A549 (cell line): ENCODE results near the gene SLC30A3. TPM values are rescaled to one million over a fixed set of nuclear protein-coding genes. Genes with fewer than 3 reads are reported as not detected.

ENCODE experiments used
- ATAC-seq, 2 experiments: fragments of 200-7000 bp in 1 of 2; fragments of >200 bp in 1 of 2; cut with Nextera tagmentation in 1 of 2; cut with Tn5 transposase in 1 of 2; 3 replicates each; pipeline versions ENCODE4 v1.8.0 to v1.9.1; 2018 to 2020; ENCODE audit warnings: mild to moderate bottlenecking in 1 of 2, moderate library complexity in 1 of 2
- CTCF ChIA-PET: fragments of 300-600 bp; sonication (Branson Sonifier 250); formaldehyde crosslinking; extraction: SDS; loops from one replicate; lab custom pipeline; 2021; ENCODE audit warnings: antibody characterized with exemption, inconsistent platforms; lab: Yijun Ruan, JAX
- POLR2A ChIA-PET: fragments of 350-600 bp; formaldehyde crosslinking; extraction: SDS; loops from one replicate; lab custom pipeline; 2021; ENCODE audit warnings: antibody characterized with exemption, inconsistent platforms; lab: Yijun Ruan, JAX
- DNase-seq, 2 experiments: peaks; one replicate each; pipeline versions ENCODE4 v3.0.0 to v3.0.0-alpha.2; 2011 to 2016; ENCODE audit warnings: low read depth in 1 of 2, low spot score in 1 of 2
- FAIRE-seq: peaks from 2 replicates; lab custom pipeline; 2011; peaks lifted over from hg19 to GRCh38; lab: Jason Lieb, UNC
- H3K27ac ChIP-seq, 2 experiments: fragments of >200 bp; sonication (Bioruptor Twin); formaldehyde crosslinking; 3 replicates each; pipeline ENCODE4 v1.5.1; 2016 to 2017
- H3K4me1 ChIP-seq: fragments of >200 bp; sonication (Bioruptor Twin); formaldehyde crosslinking; 3 replicates; pipeline ENCODE4 v1.6.1; 2016
- H3K4me2 ChIP-seq: fragments of >200 bp; sonication (Bioruptor Twin); formaldehyde crosslinking; 3 replicates; pipeline ENCODE4 v1.6.1; 2016
- H3K4me3 ChIP-seq: fragments of >200 bp; sonication (Bioruptor Twin); formaldehyde crosslinking; 3 replicates; pipeline ENCODE4 v1.5.1; 2016
- H3K9me3 ChIP-seq: fragments of >200 bp; sonication (Bioruptor Twin); formaldehyde crosslinking; 3 replicates; pipeline ENCODE4 v1.6.1; 2016
- BHLHE40 ChIP-seq: IDR thresholded peaks from 2 replicates; pipeline ENCODE4 v1.6.1; 2012; ENCODE audit warnings: low read depth, low read length, inconsistent platforms
- CBX2 ChIP-seq: fragments of 200-600 bp; sonication (generic); IDR thresholded peaks from 2 replicates; pipeline ENCODE4 v1.6.1; 2016; ENCODE audit warnings: low read depth, mild to moderate bottlenecking, borderline replicate concordance
- EHF ChIP-seq: fragments of 250-450 bp; sonication (Bioruptor Pico); IDR thresholded peaks from 2 replicates; pipeline ENCODE4 v1.5.0; 2020; ENCODE audit warnings: mild to moderate bottlenecking
- EHMT2 ChIP-seq: fragments of 200-600 bp; sonication (generic); IDR thresholded peaks from 2 replicates; pipeline ENCODE4 v1.6.1; 2016; ENCODE audit warnings: antibody characterized with exemption, low read depth, mild to moderate bottlenecking, moderate library complexity
- FOSL2 ChIP-seq, 2 experiments: fragments of 450-650 bp in 1 of 2; fragments of >200 bp in 1 of 2; sonication (Bioruptor Twin) in 1 of 2; formaldehyde crosslinking; IDR thresholded peaks; 2 replicates each; pipeline versions ENCODE4 v1.5.0 to v1.6.1; 2016 to 2020; ENCODE audit warnings: mild to moderate bottlenecking in 1 of 2, moderate library complexity in 1 of 2
- JUN ChIP-seq, 2 experiments: fragments of >200 bp; sonication (Bioruptor Twin); formaldehyde crosslinking; IDR thresholded peaks; 2 replicates in 1 of 2; 3 replicates in 1 of 2; pipeline ENCODE4 v1.6.1; 2016 to 2017
- KDM5A ChIP-seq: fragments of 200-600 bp; sonication (generic); IDR thresholded peaks from 2 replicates; pipeline ENCODE4 v1.6.1; 2016; ENCODE audit warnings: antibody characterized with exemption, mild to moderate bottlenecking
- MAZ ChIP-seq: fragments of 150-350 bp; IDR thresholded peaks from 2 replicates; pipeline ENCODE4 v1.6.1; 2014; ENCODE audit warnings: antibody characterized with exemption, low read depth, low read length, borderline replicate concordance
- NFE2L2 ChIP-seq: fragments of 150-350 bp; conservative IDR thresholded peaks from 2 replicates; pipeline ENCODE4 v1.6.1; 2014; ENCODE audit warnings: low read length
- NR3C1 ChIP-seq: fragments of >200 bp; sonication (Bioruptor Twin); formaldehyde crosslinking; IDR thresholded peaks from 3 replicates; pipeline ENCODE4 v1.6.1; 2017
- PHF8 ChIP-seq: fragments of 200-600 bp; sonication (generic); IDR thresholded peaks from 2 replicates; pipeline ENCODE4 v1.6.1; 2016; ENCODE audit warnings: low read depth, mild to moderate bottlenecking, antibody characterized with exemption, moderate library complexity, borderline replicate concordance
- POLR2AphosphoS2 ChIP-seq: conservative IDR thresholded peaks from 2 replicates; pipeline ENCODE4 v1.6.1; 2012; ENCODE audit warnings: low read length, improper control_type of control experiment, inconsistent platforms
- RCOR1 ChIP-seq: fragments of 150-350 bp; IDR thresholded peaks from 2 replicates; pipeline ENCODE4 v1.6.1; 2014; ENCODE audit warnings: antibody characterized with exemption, low read length, low read depth
- RFX5 ChIP-seq: fragments of 450-650 bp; IDR thresholded peaks from 2 replicates; pipeline ENCODE4 v1.7.1; 2014; ENCODE audit warnings: antibody characterized with exemption, mild to moderate bottlenecking, moderate library complexity
- ZNF302 ChIP-seq: fragments of 250-450 bp; sonication (Bioruptor Pico); IDR thresholded peaks from 2 replicates; pipeline ENCODE4 v1.9.0; 2021; ENCODE audit warnings: inconsistent platforms, mild to moderate bottlenecking, moderate library complexity
- WGBS: methylation state at CpG from one replicate; pipeline ENCODE4 v1.1.6; 2017; ENCODE audit errors: missing lambda C conversion rate; 5-methylcytosine and 5-hydroxymethylcytosine counted together
- polyA plus RNA-seq, 4 experiments: library from polyadenylated mRNA; depleted of rRNA in 3 of 4; stranded (reverse); fragments of >200 nt; fragmentation: RNase III in 1 of 4; extraction: RNeasy Plus Mini Kit Qiagen cat#74134 plus additional on column Dnase treatment in 1 of 4; gene quantifications; 2 replicates in 3 of 4; 3 replicates in 1 of 4; pipeline ENCODE4 v1.2.3, GENCODE V29; 2011 to 2017
- TF ChIP-seq, protein P1 (sequence below): fragments of >200 bp; sonication (Bioruptor Twin); formaldehyde crosslinking; IDR thresholded peaks from 3 replicates; pipeline ENCODE4 v1.5.1; 2016
- TF ChIP-seq, protein P2 (sequence below): IDR thresholded peaks from 2 replicates; pipeline ENCODE4 v1.6.1; 2012
- TF ChIP-seq, protein P3 (sequence below): fragments of 450-650 bp; IDR thresholded peaks from 2 replicates; pipeline ENCODE4 v1.6.1; 2014; ENCODE audit warnings: antibody characterized with exemption

Gene SLC30A3
- polyA plus RNA-seq, 2 of the 4 experiments (the other 2 are of a cell fraction): 0.90 to 1.9 TPM

DNA sequence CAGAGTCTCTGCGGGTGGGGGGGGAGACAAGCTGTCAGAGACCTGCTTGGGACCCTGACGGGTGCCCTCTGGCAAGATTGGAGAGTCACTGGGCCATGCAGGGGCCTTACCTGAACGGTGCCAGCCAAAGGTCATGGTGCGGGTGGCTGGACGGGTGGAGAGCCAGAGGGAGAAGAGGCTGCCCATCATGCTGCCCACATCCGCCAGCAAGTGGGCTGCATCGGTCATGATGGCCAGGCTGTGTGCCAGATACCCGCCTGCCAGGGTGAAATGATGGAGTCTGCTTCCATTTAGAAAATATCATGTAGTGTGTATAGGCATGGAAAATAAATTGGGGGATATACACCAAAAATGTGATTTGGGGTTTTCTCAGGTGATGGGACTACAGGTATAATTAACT lies 4.8 kb downstream of the SLC30A3 start:
- H3K4me1 ChIP-seq: peaks cover 12% of the 10 kb centered on the region
- no peak for DNase-seq
- CTCF ChIA-PET: interaction anchor here (0.9 to 16.3 kb wide), 5 partner anchors 9 to 160 kb away, joined by 3 to 205 read pairs (median 3); partner anchors contain the start of genes DNAJC5G, TRIM54 and ZNF513
- POLR2A ChIA-PET: no interaction called here
- no peak overlapping the region for H3K4me2 ChIP-seq
- H3K9me3 ChIP-seq: no peaks in the 10 kb centered on the region
- no peak for ATAC-seq
- no peak for FAIRE-seq
- 82% methylated on average over 6 of the region's 8 CpGs for WGBS
- H3K4me3 ChIP-seq: no peak overlapping the region
- no peak overlapping the region for H3K27ac ChIP-seq
- TF ChIP-seq BHLHE40 (no peak), ZNF302 (CRISPR knock-in tag) (no peak), JUN (IDR thresholded peaks at IDR 0.05) (no peak), NR3C1 (no peak), EHMT2 (no peak), RFX5 (no peak), NFE2L2 (no peak), RCOR1 (no peak), CBX2 (no peak), EHF (CRISPR knock-in tag) (no peak), POLR2AphosphoS2 (no peak)
- TF ChIP-seq, protein P1, sequence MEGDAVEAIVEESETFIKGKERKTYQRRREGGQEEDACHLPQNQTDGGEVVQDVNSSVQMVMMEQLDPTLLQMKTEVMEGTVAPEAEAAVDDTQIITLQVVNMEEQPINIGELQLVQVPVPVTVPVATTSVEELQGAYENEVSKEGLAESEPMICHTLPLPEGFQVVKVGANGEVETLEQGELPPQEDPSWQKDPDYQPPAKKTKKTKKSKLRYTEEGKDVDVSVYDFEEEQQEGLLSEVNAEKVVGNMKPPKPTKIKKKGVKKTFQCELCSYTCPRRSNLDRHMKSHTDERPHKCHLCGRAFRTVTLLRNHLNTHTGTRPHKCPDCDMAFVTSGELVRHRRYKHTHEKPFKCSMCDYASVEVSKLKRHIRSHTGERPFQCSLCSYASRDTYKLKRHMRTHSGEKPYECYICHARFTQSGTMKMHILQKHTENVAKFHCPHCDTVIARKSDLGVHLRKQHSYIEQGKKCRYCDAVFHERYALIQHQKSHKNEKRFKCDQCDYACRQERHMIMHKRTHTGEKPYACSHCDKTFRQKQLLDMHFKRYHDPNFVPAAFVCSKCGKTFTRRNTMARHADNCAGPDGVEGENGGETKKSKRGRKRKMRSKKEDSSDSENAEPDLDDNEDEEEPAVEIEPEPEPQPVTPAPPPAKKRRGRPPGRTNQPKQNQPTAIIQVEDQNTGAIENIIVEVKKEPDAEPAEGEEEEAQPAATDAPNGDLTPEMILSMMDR: no peak
- TF ChIP-seq, protein P2, sequence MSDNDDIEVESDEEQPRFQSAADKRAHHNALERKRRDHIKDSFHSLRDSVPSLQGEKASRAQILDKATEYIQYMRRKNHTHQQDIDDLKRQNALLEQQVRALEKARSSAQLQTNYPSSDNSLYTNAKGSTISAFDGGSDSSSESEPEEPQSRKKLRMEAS: no peak
- TF ChIP-seq, protein P3, sequence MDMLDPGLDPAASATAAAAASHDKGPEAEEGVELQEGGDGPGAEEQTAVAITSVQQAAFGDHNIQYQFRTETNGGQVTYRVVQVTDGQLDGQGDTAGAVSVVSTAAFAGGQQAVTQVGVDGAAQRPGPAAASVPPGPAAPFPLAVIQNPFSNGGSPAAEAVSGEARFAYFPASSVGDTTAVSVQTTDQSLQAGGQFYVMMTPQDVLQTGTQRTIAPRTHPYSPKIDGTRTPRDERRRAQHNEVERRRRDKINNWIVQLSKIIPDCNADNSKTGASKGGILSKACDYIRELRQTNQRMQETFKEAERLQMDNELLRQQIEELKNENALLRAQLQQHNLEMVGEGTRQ: no peak

DNA sequence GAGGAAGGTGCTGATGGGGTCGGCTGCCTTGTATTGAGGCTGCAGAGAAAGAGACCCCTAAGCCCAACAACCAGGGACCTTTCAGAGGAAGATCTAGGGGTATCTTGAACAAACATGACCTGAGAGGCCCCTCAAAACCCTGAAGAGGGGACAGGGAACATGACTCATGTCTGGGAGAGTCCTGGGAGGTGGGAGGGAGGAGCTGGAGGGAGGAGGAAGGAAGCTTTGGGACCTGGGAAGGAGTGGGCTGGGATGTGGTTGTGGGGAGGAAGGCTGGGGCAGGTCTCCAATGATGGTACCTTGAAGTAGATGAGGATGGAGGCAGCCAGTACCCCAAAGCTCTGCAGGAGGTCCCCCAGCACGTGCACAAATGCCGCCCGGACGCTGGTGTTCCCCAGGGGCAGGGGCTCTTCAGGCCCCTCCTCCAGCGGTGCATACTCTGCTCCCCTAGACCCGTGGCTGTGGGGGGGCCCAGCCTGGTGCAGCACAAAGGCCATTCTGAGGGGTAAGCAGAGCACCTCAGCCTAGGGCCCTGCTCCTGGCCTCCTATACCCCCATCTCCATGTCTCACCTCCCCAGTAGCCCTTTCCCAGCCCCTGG lies 5.9 kb downstream of the SLC30A3 start:
- no peak overlapping the region for H3K4me2 ChIP-seq
- H3K9me3 ChIP-seq: no peaks in the 10 kb centered on the region
- peaks cover 7% of the 10 kb centered on the region for H3K4me1 ChIP-seq
- ATAC-seq: no peak
- WGBS: 58% methylated on average over 7 of the region's 7 CpGs
- TF ChIP-seq KDM5A: no peak
- no peak for TF ChIP-seq PHF8
- FAIRE-seq: no peak
- CTCF ChIA-PET: interaction anchor here (0.9 to 16.3 kb wide), 6 partner anchors 8 to 159 kb away, joined by 3 to 205 read pairs (median 4); partner anchors contain the start of genes DNAJC5G and TRIM54
- POLR2A ChIA-PET: no interaction called here
- no peak overlapping the region for H3K4me3 ChIP-seq
- no peak for DNase-seq
- no peak overlapping the region for H3K27ac ChIP-seq

DNA sequence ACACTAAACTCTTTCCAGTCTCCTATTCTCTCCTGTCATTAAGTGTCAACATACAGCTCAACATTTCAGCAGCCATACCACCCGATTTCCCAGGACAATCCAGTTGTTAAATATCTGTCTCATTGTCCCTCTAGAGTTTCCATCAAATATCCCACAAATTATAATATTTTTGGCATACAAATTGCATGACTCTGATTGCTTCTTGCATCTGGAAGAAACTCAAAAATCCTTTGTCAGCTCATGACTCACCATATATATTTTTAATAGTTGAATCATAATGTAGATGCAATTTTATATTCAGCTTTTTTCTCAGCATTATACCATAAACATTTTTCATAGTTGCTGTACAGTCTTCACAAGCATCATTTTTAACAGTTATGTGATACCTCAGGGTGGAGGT lies 7.2 kb downstream of the SLC30A3 start:
- Histone ChIP-seq H3K4me3 (no peak overlapping the region), H3K27ac (no peak overlapping the region), H3K9me3 (no peaks in the 10 kb centered on the region), H3K4me2 (peak overlapping the region; percentile 8; the same call in 1 of the 3 replicates), H3K4me1 (peaks cover 7% of the 10 kb centered on the region)
- CTCF ChIA-PET: interaction anchor here (0.6 to 16.3 kb wide), 5 partner anchors 10 to 59 kb away, joined by 3 to 205 read pairs (median 4); partner anchors contain the start of genes DNAJC5G and TRIM54
- no peak for DNase-seq
- no peak for ATAC-seq
- 2% methylated on average over 1 of the region's 1 CpG for WGBS
- FAIRE-seq: no peak
- TF ChIP-seq MAZ: no peak
- TF ChIP-seq FOSL2 (IDR thresholded peaks at IDR 0.05): no peak
- TF ChIP-seq FOSL2 (CRISPR knock-in tag; IDR thresholded peaks at IDR 0.05): peak; percentile 30; the same call in 1 of the 2 replicates
- POLR2A ChIA-PET: no interaction called here
